SK-N-MC (cell line): Measurements from ENCODE around the gene UNKL.

Experiments
- EZH2 ChIP-seq: fragments of 200-600 bp; sonication (generic); IDR thresholded peaks from one replicate; pipeline ENCODE4 v1.6.1; 2017; ENCODE audit warnings: antibody characterized with exemption
- FOXP2 ChIP-seq: optimal IDR thresholded peaks from 2 replicates; pipeline ENCODE3; 2011; ENCODE audit warnings: mild to moderate bottlenecking, moderate library complexity; ENCODE audit not compliant: insufficient read depth; ENCODE audit errors: extremely low read length, control extremely low read depth
- POLR2AphosphoS5 ChIP-seq: IDR thresholded peaks from 2 replicates; pipeline ENCODE4 v1.6.1; 2012; ENCODE audit warnings: mild to moderate bottlenecking, low read depth, low read length, borderline replicate concordance

GRCh38 chr16:1420111-1420539, 5.6 kb upstream of the UNKL start:
- TF ChIP-seq EZH2 (no peak), POLR2AphosphoS5 (no peak), FOXP2 (no peak)
